GM23338 (cell line): ENCODE data around the gene COL18A1.

Experiments used
- CREB1 ChIP-seq: fragments of 250-450 bp; sonication (Bioruptor Pico); IDR thresholded peaks from 2 replicates; pipeline ENCODE4 v1.5.0; 2020; ENCODE audit warnings: low read depth, mild to moderate bottlenecking, moderate library complexity
- CTCF ChIP-seq, 2 experiments: fragments of 200-600 bp in 1 of 2; sonication (generic) in 1 of 2; conservative IDR thresholded peaks; 2 replicates each; pipeline versions ENCODE4 v1.5.1 to v1.6.1; 2016 to 2017; ENCODE audit warnings: antibody characterized with exemption in 2 of 2, low read depth in 2 of 2, mild to moderate bottlenecking in 2 of 2, moderate library complexity in 1 of 2
- ETS1 ChIP-seq: IDR thresholded peaks from 2 replicates; pipeline ENCODE4 v1.6.1; 2016; ENCODE audit warnings: antibody characterized with exemption
- EZH2 ChIP-seq: fragments of 200-600 bp; sonication (generic); IDR thresholded peaks from one replicate; pipeline ENCODE4 v1.8.0; 2017; ENCODE audit warnings: antibody characterized with exemption, mild to moderate bottlenecking, low read depth; ENCODE audit not compliant: unreplicated experiment
- JUNB ChIP-seq: IDR thresholded peaks from one replicate; pipeline ENCODE4 v1.6.1; 2016; ENCODE audit warnings: antibody characterized with exemption; ENCODE audit not compliant: unreplicated experiment
- POLR2AphosphoS5 ChIP-seq: IDR thresholded peaks from 2 replicates; pipeline ENCODE4 v1.6.1; 2016; ENCODE audit warnings: antibody characterized with exemption, low read depth
- REST ChIP-seq: IDR thresholded peaks from one replicate; pipeline ENCODE4 v1.6.1; 2018; ENCODE audit warnings: antibody characterized with exemption; ENCODE audit not compliant: unreplicated experiment
- STAT1 ChIP-seq: IDR thresholded peaks from one replicate; pipeline ENCODE4 v1.6.1; 2016; ENCODE audit warnings: antibody characterized with exemption; ENCODE audit not compliant: unreplicated experiment
- ZNF331 ChIP-seq: fragments of 250-450 bp; sonication (Bioruptor Pico); IDR thresholded peaks from 2 replicates; pipeline ENCODE4 v1.5.0; 2020; ENCODE audit warnings: low read depth, mild to moderate bottlenecking, moderate library complexity
- ZNF462 ChIP-seq: fragments of 250-450 bp; sonication (Bioruptor Pico); IDR thresholded peaks from 2 replicates; pipeline ENCODE4 v1.5.0; 2020; ENCODE audit warnings: mild to moderate bottlenecking, moderate library complexity

- TF ChIP-seq REST (no peak), CTCF (conservative IDR thresholded peaks at IDR 0.05; ENCODE audit: low read depth in 2 of 2) (no peak), EZH2 (no peak), POLR2AphosphoS5 (peak; percentile 27; the same call in 1 of the 2 replicates), ZNF462 (CRISPR knock-in tag) (no peak), ZNF331 (CRISPR knock-in tag) (no peak), STAT1 (no peak), ETS1 (no peak), CREB1 (CRISPR knock-in tag) (no peak), JUNB (no peak)
Observed at GRCh38 chr21:45452696-45453307, 47.8 kb downstream of the COL18A1 start.
